ENCODE measurements around the gene LIME1. TPM values are rescaled to one million over a fixed set of nuclear protein-coding genes. Genes with fewer than 3 reads are reported as not detected.

LIME1 gene
- total RNA-seq, 1 donor from 2014 or later: 0.47 TPM

- peak overlapping the region; percentile 50 for H3K4me3 Mint-ChIP-seq
- peaks cover 4% of the 10 kb centered on the region for H3K36me3 Mint-ChIP-seq
- peaks cover 8% of the 10 kb centered on the region for H3K79me2 ChIP-seq (ENCODE audit: low read depth)
- H3K36me3 ChIP-seq: no peaks in the 10 kb centered on the region
- DNase-seq (ENCODE audit: low spot score): no peak
- TF ChIP-seq EZH2phosphoT487 (IDR thresholded peaks at IDR 0.05) (no peak), EZH2 (IDR thresholded peaks at IDR 0.05) (no peak), CTCF (IDR thresholded peaks at IDR 0.05) (no peak)
- peaks cover 6% of the 10 kb centered on the region for H3K27me3 Mint-ChIP-seq (ENCODE audit: insufficient read depth, low read depth)
- no peaks in the 10 kb centered on the region for H3K9me3 Mint-ChIP-seq
- H3K4me1 ChIP-seq: peaks cover 15% of the 10 kb centered on the region
- peaks cover 36% of the 10 kb centered on the region for H3F3A ChIP-seq (ENCODE audit: low read depth)
- no peak overlapping the region for H3K27ac ChIP-seq
- no peaks in the 10 kb centered on the region for H3K9me3 ChIP-seq (ENCODE audit: low read depth)
- H3K27ac Mint-ChIP-seq: peak overlapping the region; percentile 39
- no peak overlapping the region for H3K9ac ChIP-seq
- peaks cover 23% of the 10 kb centered on the region for H4K20me1 ChIP-seq (ENCODE audit: low read depth)
- H3K4me3 ChIP-seq: no peak overlapping the region
- H2AFZ ChIP-seq (replicated peaks): no peak overlapping the region
- H3K4me2 ChIP-seq: no peak overlapping the region
- peaks cover 2% of the 10 kb centered on the region for H3K4me1 Mint-ChIP-seq
- peaks cover 2% of the 10 kb centered on the region for H3K27me3 ChIP-seq
Measured at GRCh38 chr20:63743210-63743970, 6.9 kb downstream of the LIME1 start.

- no peaks in the 10 kb centered on the region for H3K9me3 ChIP-seq (ENCODE audit: low read depth)
- no peak overlapping the region for H3K27ac Mint-ChIP-seq
Measured at GRCh38 chr20:63744158-63744557, 7.7 kb downstream of the LIME1 start.

GRCh38 chr20:63744574-63745423 lies 8.3 kb downstream of the LIME1 start:
- H3K4me3 ChIP-seq: no peak overlapping the region
- no peaks in the 10 kb centered on the region for H3K9me3 ChIP-seq (ENCODE audit: low read depth)
- no peaks in the 10 kb centered on the region for H3K9me3 Mint-ChIP-seq
- no peaks in the 10 kb centered on the region for H3K27me3 ChIP-seq
- H3K4me2 ChIP-seq: no peak overlapping the region
- H3K79me2 ChIP-seq (ENCODE audit: low read depth): peaks cover 8% of the 10 kb centered on the region
- H3K27me3 Mint-ChIP-seq (ENCODE audit: insufficient read depth, low read depth): peaks cover 9% of the 10 kb centered on the region
- peaks cover 14% of the 10 kb centered on the region for H4K20me1 ChIP-seq (ENCODE audit: low read depth)
- peaks cover 2% of the 10 kb centered on the region for H3K4me1 Mint-ChIP-seq
- no peak for TF ChIP-seq EZH2phosphoT487 (IDR thresholded peaks at IDR 0.05)
- TF ChIP-seq CTCF (IDR thresholded peaks at IDR 0.05): no peak
- TF ChIP-seq EZH2 (IDR thresholded peaks at IDR 0.05): no peak
- no peaks in the 10 kb centered on the region for H3K36me3 ChIP-seq
- DNase-seq (ENCODE audit: low spot score): no peak
- peaks cover 26% of the 10 kb centered on the region for H3F3A ChIP-seq (ENCODE audit: low read depth)
- H3K9ac ChIP-seq: no peak overlapping the region
- H3K4me1 ChIP-seq: peaks cover 7% of the 10 kb centered on the region
- no peak overlapping the region for H3K27ac Mint-ChIP-seq
- H3K36me3 Mint-ChIP-seq: peaks cover 4% of the 10 kb centered on the region
- no peak overlapping the region for H2AFZ ChIP-seq (replicated peaks)
- H3K27ac ChIP-seq: peak overlapping the region; percentile 31
- no peak overlapping the region for H3K4me3 Mint-ChIP-seq

More at GRCh38 chr20:63744158-63744557, 7.7 kb downstream of the LIME1 start:
- Histone ChIP-seq H4K20me1 (ENCODE audit: low read depth) (peaks cover 16% of the 10 kb centered on the region), H3F3A (ENCODE audit: low read depth) (peaks cover 28% of the 10 kb centered on the region), H3K4me3 (no peak overlapping the region), H3K27me3 (no peaks in the 10 kb centered on the region), H3K79me2 (ENCODE audit: low read depth) (peaks cover 8% of the 10 kb centered on the region), H3K27ac (no peak overlapping the region), H2AFZ (replicated peaks) (no peak overlapping the region), H3K9ac (no peak overlapping the region), H3K36me3 (no peaks in the 10 kb centered on the region), H3K4me2 (no peak overlapping the region), H3K4me1 (peaks cover 8% of the 10 kb centered on the region)
- Mint-ChIP-seq H3K27me3 (ENCODE audit: insufficient read depth, low read depth) (peaks cover 9% of the 10 kb centered on the region), H3K4me3 (no peak overlapping the region), H3K36me3 (peaks cover 4% of the 10 kb centered on the region), H3K9me3 (no peaks in the 10 kb centered on the region), H3K4me1 (peaks cover 2% of the 10 kb centered on the region)
- DNase-seq (ENCODE audit: low spot score): no peak
- TF ChIP-seq EZH2 (IDR thresholded peaks at IDR 0.05) (no peak), EZH2phosphoT487 (IDR thresholded peaks at IDR 0.05) (no peak), CTCF (IDR thresholded peaks at IDR 0.05) (no peak)
